Measurements from ENCODE around the gene INTS12. TPM values are rescaled to one million over a fixed set of nuclear protein-coding genes. Genes with fewer than 3 reads are reported as not detected.

The INTS12 gene
- total and polyA plus RNA-seq, 2 of the 8 experiments (the other 6 are each of a cell fraction or from before 2014, with no cell fraction given) = 12.3 to 14.1 TPM

DNA sequence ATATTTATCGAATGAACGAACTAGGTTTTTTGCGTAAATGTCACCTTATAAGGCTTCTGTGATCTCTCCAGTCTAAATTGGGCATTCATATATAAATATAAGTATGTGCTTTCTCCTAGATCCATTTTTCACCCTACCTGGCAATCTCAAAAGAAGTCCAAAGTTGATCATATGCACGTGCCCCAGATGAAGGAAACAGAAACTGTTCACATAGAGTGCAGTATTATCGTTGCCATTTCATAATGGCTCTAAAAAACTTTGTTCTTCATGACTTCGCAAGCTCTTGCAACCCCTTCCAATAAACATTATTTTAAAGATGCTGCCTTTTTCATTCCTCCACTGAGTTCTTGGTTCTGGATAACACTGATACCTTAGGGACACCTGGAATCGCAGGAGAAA, 708 bp downstream of the INTS12 start (continued):
- no peak for TF ChIP-seq RXRA (IDR thresholded peaks at IDR 0.05; ENCODE audit: insufficient read depth, low read depth, low read length)
- TF ChIP-seq BRCA1 (IDR thresholded peaks at IDR 0.05; ENCODE audit: low read depth, low read length) = no peak
- TF ChIP-seq SP4 (IDR thresholded peaks at IDR 0.05; ENCODE audit: low read length) = no peak
- TF ChIP-seq ASH2L (IDR thresholded peaks at IDR 0.05; ENCODE audit: low read length) = no peak
